DMS53 treated with DMSO at 0.1 percent for 48 hours (cell line): Measurements from ENCODE around the gene MVK.

Experiments
- DNase-seq: peaks from one replicate; lab custom pipeline; 2025; ENCODE audit not compliant: unreplicated experiment; lab: John Stamatoyannopoulos, UW

Gene MVK

DNA sequence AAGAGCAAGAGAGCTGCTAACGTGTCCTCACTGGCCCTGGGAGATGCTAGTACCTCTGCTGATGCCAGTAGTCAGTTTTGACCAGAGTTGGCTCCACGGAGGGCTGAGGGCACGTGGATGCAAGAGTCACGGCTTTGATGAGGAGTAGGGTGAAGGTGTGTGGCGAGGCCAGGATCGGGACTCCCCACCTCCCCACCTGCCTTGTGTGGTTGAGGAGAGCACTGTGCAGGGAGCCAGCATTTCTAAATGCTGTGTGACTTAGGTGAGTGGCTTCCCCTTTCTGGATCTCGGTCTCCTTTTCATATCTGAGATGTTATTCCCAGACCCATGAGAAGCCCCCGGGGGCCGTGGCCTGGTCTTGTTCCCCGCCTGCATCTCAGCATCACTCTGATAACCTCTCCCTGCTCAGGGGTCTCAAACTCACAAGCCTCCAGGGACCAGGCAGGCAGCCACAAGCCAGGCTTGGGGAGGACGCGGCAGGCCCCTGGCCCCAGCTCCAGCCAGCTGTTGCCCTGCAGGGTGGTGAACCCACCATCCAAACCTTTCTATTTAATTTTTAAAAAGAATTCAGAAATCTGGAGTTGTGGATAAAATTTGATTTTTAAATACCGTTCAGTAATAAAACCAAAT lies 32.1 kb downstream of the MVK start:
- DNase-seq, result no peak

DNA sequence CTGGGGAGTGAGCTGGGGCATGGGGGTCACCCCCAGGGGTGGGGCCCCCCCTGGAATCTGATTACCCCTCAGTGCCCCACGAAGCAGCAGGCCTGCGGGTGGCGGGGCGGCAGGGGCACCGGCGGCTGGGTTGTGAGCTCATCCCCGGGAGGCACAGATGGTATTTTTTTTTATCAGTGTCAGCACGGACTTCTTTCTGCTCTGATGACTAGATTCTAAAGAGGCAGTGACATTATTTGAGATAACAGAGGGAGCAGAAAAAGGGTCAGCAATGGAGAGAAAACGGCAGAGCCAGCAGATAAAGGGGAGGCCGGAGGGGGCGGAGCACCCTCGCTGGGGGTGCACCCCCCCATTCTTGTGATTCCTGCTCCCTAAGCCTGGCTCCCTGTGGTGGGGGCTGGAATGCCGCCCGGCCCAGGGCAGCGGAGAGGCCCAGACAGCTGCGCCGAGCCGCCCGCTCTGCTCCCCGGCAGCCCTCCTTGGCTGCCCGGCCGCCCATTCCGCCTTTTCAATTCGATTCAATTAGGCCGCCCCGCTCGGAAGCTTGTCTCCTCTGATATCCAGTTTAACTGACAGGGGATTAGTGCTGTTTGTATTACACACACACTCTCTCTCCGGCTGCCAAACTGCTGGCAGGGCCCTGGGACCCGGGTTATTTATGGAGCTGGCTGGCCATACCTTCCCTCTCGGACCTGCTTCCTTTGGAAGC lies 32.9 kb downstream of the MVK start:
- peak; percentile 67 for DNase-seq

DNA sequence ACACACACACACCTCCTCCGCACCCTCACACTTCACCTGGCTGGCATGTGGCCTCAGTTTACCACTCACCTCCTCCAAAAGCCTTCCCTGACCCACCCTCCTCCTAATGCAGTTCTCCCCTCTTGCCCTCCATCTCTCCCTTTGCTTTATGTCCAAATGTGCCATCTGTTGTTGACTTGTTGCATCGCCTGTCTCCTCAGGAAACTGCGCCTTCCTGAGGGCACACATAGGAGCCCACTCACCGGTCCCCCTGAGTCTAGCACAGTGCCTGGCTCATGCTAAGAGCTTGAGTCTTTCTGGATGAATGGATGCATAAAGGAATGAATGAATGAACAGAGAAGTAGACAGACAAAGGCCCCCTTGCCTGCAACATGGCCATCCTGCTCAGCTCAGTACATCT lies 34.0 kb downstream of the MVK start:
- no peak for DNase-seq

DNA sequence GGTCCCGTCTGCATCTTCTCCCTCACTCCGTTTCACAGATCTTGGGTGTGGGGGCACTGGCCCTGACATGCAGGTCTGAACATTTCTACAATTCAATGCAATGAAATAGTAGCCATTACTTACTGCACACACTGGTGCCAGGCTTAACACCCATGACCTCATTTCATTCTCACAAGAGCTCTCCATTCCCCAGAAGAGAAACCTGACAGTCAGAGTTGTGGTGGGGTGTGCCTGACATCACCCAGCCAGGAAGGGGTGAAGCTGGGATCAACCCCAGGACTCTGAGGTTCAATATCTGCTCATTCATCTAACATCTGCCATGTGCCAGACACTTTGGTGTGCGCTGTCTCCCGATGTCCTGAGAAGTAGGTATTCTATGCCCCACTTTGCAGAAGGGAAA lies 34.7 kb downstream of the MVK start:
- DNase-seq, result no peak

DNA sequence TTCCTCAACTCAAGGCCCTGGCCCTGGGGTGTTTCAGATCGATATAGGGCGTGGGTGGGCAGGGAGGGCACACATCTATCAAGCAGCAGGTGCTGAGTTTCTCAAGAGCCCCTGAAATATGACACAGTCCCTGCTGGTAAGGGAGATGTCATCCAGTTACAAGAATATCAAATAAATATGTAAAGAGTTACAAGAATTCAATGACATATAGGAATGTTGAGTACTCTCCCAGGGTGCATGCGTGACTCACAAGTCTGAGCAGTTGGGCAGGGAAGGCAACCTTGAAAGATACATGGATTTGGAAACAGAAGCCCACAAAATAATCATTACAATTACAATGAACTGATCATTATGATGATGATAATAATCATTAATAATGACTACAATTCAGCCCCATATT lies 35.2 kb downstream of the MVK start:
- no peak for DNase-seq

DNA sequence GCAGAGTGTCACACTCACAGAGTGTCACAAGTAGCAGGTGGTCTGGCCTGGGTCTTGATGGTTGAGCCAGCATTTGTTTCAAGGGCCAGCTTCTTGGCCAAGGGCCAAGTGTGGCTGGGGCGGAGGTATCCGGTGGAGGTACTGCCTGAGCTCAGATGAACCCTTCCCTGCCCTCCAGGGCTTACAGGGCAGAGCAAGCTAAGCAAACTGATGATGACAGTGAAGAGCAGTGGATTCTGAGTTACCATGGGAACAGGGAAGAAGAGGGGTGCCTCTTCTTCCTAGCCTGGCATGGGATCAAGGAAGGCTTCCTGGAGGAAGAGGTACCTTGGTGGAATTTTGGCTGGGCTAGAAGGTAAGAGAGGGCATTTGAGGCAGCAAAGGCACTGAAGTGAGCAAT lies 35.7 kb downstream of the MVK start:
- no peak for DNase-seq

DNA sequence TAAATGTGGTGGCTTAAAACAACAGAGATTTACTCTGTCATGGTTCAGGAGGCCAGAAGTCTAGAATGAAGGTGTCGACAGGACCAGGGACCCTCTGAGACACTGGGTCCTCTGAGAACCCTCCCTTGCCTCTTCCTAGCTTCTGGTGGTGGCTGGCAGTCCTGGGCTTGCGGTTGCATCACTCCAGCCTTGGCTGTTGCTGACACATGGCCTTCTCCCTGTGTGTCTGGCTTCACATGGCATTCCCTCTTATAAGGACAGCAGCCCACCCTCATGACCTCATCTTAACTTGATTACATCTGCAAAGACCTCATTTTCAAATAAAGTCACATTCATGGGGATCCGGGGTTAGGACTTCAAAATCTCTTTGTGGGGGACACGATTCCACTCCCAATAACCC lies 36.9 kb downstream of the MVK start:
- no peak for DNase-seq

DNA sequence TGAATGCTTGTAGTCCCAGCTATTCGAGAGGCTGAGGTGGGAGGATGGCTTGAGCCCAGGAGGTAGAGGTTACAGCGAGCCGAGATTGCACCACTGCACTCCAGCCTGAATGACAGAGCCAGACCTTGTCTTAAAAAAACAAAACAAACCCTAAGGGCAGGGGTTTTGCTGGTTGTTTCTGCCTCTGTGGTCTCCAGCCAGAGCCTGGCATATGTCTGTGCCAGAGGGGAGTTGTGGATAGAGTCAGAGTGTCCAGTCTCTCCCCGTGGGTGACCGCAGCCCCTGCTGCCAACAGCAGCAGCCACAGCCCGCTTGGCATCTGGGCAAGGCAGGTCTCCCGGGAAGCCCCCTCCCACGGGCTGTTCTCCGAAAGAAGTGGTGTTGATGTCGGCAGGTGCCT lies 37.6 kb downstream of the MVK start:
- no peak for DNase-seq

DNA sequence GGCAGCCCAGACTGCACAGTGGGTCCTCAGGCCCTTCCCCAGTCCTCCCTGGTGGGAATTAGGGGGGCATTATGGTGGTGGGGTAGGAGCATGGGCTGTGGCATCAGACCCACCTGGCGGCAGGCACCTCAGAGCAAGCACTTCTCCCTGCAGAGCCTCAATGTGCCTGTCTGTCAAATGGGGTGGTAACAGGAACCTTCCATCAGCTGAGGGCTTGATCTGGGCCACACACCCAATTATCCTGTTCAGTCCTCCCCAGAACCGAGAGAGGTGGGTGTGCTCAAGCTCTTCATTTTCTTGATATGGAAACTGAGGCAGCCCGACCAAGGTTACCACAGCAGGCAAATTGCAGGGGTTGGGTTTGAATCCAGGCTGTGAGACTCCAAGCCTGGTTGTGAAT lies 38.4 kb downstream of the MVK start:
- DNase-seq, result no peak

DNA sequence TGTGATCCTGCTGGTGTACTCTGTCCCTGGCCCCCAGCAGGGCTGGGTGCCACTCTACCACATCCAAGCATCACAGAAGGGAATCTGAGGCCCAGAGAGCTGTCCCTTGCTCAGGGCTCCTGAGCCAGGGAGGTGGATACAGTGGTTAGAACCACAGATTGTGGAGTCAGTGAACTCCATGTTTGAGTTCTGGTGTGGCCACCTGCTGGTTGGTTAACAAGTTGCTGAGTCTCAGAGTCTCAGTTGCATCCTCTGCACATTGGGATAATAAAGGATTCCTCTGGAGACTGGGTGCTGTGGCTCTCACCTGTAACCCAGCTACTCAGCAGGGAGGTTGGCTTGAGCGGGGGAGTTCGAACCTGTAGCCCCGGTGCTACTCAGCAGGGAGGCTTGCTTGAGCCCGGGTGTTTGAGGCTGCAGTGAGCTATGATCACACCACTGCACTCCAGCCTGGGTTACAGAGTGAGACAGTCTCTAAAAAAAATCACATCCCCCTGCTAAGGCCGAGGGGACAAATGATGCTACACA lies 39.4 kb downstream of the MVK start:
- peak; percentile 33 for DNase-seq

DNA sequence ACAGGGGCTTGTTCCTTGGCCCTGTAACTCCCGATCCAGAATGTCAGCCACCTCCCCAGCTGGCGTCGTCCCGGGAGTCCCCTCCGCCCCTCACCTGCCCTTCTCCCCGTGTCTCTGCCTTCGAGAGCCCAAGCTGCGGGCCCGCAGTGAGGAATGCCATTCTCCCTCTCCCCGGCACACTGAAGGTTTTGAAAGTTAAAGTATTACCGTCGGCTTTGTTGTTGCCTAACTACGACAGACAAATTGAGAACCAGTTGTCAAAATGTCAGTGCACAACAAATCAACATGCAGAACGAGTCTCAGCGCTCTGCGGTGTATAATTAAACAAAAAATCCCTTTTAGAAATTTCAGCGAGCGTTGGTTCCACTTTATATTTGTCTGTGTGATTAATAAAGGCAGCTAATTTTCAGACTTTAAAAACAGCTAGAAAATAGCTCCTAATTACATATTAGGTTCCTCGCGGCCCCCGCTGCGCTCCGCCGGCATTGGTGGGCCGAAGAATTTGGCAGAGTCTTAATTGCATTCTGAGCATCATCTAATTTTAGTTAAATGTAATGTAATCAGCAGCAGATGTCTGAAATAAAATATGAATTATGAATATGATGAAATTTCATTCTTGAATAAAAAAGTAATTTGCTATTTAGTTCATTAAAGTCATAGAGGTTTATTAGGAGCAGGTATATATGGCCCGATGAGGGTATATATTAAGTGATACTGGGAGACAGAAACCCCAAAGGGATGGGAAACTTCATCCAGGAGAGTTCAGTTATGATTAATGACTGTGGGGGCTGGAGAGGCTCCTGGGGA lies 40.3 kb downstream of the MVK start:
- DNase-seq, result no peak

DNA sequence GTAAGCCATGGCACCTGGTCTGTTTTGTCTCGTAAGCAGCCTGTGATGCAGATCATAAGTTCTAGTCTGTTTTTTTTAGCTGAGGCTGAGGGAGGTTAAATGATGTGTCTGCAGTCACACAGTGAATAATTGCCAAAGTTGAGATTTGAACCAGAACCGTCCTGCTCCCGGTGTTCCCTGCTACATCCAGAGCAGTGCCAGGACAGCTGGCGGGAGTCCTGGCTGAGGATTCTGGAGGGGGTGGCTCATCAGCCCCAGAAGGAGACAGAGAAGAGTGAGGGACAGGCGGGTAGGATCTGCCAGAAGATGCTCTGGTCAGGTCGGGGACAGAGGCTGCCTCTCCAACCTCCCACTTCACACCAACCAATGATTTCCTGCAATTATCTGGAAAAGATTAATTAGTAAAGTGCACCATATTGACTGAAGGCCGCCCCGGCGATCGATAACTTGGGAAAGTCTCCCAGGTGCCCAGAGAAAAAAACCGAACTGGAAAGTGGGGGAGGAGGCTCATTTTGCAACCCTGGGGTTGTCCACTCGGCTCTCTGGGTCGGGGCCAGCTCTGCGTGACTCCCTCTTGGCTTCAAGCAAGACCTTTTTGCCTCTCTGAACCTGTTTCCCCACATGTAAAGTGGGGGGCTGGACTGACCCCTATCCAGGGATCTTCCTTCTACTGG lies 42.1 kb downstream of the MVK start:
- no peak for DNase-seq

DNA sequence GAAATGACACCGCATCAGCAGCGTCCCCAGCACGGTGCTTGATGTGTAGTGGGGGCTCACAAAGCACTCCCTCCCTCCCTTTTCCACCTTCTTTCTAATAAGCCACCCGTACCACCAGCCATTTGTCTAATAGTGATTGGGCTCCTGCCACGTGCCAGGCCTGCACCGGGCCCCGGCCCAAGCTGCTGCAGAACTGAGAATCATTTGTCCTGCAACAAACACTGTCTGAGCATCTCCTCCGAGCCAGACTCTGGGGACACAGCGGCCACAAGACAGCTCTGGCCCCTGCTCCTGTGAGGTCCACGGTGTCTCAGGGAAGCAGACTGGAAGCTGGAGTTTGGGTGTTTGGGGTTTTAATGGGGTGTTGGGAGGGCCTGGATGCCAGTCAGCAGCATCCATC lies 43.9 kb downstream of the MVK start:
- DNase-seq, result no peak

DNA sequence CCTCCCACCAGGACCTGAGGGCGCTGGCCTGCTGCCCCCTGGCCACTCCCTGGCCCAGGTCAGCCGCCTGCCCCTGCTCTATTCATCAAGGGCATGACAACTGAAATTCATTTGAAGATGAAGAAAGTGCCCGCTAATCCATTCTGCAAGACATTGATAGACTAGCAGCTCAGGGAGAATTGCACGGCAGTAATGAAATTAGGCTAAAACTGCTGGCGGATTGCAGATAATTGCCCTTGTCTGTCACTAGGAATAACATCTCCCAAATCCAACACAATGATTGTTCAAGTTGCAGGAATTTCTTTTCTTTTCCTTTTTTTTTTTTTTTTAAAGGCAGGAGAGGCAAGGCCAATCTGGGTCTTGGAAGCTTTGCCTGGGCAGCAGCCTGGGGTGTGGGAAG lies 44.5 kb downstream of the MVK start:
- no peak for DNase-seq

DNA sequence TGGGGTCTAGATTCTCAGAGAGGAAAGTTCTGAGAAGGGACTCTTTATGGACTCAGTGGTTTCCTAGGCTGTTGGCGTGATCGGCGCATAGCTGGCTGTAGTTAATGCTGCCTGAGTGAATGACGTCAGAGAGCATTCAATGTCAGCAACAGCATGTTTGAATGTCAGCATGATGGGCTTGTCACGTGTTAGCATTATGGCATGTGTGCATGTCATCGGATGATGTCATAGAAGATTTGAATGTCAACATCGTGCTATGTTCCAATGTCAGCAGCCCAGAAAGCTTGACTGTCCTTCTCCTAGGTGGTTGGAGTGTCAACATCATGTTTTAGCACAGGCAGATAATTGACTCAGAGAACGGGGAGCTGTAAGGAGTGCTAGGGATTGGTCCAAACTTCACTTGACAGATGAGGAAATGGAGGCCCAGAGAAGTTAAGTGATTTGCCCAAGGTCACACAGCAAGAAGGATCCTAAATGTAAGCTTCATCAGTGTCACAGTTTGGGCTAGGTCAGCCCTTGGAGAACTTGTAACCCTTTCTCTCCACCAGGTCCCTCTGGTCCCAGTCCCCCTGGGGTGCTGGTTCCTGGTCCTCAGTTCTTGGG lies 45.5 kb downstream of the MVK start:
- no peak for DNase-seq

DNA sequence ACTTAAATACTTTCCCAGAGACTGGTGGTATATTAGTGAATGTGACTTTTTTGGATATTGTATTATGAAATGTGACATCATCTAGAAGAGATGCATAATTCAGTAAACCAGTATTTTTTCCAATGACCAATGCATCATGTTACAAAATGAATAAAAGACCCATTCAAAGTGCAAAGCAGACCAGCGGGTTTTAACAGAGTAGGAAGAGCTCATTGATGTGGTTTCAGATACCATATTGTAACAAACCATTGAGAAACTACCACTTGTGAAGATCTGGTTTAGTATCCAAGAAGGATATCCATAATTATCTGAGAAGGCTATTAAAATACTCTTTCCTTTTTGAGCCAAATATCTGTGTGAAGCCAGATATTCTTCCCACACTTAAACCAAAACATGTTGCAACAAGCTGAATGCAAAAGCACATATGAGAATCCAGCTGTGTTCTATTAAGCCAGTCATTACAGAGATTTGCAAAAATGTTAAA lies 47.7 kb downstream of the MVK start:
- no peak for DNase-seq

DNA sequence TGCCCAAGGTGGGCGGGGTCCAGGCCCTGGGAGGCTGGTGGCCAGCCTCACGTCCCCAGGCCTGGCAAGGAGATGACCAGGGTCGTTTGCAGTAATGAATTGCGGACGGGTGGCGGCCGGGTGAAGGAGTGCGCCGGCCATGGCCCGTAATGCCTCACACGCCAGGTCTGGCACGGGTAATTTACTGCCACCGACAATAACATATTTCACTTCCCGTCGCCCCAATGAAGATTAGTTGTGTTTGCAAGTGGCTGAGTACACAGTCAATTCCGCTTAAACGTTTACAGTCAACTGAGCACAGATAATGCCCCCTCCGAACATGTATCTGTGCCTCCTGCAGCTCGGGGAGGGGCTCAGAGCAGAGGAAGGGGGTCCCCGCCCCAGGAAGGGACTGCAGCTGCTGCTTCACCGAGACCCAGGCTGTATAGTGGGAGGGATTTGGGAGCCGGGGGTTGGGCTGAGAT lies 48.3 kb downstream of the MVK start:
- peak; percentile 51 for DNase-seq

DNA sequence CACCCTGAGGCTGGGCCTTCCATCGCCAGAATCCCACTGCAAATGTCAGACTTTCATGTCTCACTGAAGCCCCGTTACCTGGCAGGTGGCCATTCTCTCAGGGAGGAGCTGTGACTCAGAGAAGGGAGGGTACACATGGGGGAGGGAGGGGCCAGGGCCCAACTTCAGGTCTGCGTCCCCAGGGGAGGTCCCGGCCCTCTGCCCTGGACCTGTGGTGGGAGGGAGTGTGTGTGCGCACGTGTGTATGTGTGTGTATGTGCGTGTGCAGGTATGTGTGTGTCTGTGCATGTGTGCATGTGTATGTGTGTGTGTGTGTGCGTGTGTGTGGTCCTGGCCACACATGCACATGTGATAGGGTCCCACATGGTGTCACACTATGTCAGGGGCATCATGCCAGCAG lies 50.9 kb downstream of the MVK start:
- DNase-seq, result no peak

DNA sequence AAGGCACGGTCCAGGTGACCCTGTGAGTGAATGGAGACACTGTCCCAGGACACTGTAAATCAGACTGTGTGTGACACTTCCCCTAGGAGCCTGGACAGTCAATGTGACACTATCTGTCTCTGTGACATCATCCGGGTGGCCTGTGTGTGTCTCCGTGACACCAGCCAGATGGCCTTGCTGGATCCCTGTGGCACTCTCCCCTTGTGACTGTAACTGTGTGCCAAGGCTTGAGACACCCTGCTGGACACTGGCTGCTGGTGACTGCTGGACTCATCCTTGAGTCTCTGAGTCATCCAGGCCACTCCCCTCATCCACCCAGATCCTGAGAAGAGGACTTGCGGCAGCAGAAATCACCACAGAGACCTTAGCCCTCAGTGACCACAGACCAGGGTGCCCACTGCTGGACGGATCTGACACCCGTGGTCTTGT lies 51.6 kb downstream of the MVK start:
- DNase-seq, result no peak

DNA sequence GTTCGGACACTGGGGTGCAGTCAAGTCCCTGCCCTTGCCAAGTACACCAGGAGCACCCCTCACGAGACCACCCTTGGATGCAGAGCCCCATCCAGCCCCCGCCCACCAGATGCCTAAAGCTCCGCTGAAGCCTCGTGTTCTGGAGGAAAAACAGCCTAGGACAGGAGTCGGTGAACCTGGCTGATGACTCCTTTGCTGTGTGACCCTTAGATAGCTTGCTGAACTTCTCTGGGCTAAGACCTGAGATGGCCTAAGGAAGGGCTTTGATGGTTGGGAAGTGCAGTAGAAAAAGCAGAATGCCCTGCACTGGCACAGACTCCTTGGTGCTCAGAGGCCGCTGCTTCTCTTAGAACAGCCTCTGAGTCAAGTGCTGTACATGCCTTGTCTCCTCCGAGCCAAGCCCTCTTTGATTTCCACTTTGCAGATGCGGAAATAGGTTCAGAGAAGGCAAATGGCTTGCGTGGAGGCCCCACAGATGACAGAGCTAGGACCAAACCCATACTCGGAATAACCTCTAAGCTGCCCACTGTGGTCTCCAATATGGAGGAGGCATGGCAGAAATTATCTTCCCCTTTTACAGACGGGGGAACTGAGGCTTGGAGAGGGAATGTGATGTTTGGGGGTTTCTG lies 52.3 kb downstream of the MVK start:
- DNase-seq, result no peak
